GM19455 (cell line): ENCODE results near the gene TRIM2.

Experiments
- ATAC-seq: cut with Tn5 transposase; IDR thresholded peaks from one replicate; pipeline ENCODE4 v1.9.1; 2021; ENCODE audit not compliant: unreplicated experiment

TRIM2 gene

GRCh38 chr4:153221783-153222706 lies 17.8 kb downstream of the TRIM2 start:
- ATAC-seq, result peak; percentile 23

DNA sequence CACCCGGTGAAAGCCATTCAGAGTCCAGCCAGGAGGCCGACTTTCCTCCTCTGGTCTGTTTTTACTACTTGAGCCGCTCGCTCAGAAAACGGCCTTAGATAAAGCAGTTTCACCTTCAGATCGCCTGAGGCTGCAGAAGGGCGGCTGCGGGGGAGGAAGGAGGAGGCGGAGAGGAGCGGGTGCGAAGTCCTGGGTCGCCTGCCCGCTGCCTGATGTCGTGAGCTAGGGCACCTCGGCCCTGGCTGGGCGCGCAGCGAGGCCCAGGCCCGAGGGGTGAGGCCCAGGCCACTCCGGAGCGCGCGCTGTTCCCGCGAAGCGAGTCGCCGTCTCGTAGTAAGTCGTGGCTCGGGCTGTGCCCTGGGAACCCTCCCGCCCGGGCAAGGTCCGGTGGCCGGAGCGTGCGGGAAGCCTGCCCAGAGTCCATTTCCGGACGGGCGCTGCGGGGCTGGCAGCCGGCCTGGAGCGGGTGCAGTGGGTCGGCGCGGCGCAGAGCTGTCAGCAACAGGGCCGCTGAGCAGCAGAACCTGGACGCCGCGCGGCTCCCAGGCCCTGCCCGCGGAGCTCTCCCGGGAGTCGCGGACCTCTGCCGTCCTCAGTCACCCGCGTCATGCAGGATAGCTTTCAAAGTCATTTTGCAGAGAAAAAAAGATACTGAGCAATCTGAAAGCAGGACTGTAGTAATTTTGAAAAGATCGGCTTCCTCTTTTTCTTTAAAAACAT lies 18.6 kb downstream of the TRIM2 start:
- peak; percentile 68 for ATAC-seq

GRCh38 chr4:153223427-153223801 lies 19.2 kb downstream of the TRIM2 start:
- ATAC-seq, result peak; percentile 25

- no peak for ATAC-seq
These were observed 19.7 kb downstream of the TRIM2 start for GRCh38 chr4:153223930-153224329.

DNA sequence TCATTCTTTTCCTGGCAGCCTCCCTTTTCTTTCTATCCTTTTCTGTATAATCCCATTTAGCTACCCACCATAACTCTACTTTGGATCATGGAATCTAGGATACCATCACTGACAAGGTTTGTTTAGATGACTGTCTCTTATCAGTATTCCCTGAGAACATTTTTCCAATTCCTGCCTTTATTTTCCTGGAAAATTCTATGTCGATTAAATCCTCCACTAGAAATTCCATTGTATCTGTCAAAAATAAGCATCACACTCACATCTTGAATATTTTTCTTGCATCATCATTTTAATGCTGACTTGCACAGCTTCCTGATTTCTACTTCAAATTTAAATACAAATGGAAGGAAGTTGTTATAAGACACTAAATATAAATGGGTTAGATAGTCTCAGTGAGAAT lies 20.2 kb downstream of the TRIM2 start:
- ATAC-seq, result no peak

GRCh38 chr4:153227469-153228075 lies 23.3 kb downstream of the TRIM2 start:
- ATAC-seq, result no peak

DNA sequence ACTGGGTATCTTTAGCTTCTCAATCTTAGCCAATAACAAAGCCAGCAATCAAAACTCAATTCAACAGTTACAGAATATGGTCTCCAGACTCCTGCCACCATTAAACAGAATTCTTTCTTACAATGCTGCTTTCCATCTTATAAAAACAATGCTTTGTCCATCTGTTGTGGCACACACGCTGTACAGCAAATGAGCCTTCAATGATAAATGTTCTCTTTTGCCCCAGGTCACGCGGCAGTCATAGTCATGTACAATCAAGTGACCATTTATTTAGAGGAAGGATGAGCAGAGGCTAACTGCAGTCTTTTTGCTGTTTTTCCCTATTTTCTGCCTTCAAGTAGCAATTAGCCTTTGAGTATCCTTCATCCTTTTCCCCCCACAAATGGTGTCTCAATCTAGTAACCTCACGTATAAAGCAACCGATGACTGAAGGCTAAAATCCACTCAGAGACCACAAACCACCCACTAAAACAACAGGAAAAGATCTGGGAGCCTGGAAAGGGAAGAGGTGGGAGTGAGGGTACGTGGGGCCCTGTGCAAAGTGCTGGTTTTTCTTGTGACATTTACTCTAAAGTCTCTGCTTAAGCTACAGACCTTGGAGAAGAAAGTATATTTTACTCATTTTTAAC lies 24.4 kb downstream of the TRIM2 start:
- no peak for ATAC-seq

DNA sequence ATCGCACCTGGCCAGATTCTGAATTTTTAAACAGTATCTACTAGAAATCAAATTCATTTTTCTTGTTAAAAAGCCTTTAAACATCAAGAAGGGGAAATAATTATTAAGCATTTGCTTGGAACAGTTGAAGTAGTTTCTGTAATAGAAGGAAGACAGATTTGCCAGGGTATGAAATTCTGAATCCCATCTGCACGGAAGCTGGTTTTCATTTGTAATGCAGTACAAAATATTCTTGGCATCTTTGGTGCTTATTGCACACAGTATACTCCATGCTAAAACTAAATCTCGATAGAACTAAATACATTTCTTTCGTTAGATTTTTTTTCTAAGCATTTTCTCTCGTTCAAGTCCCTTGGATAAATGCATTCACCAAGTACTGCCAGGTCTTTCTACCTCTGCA lies 25.3 kb downstream of the TRIM2 start:
- ATAC-seq, result no peak

- no peak for ATAC-seq
These were observed 28.5 kb downstream of the TRIM2 start for GRCh38 chr4:153232768-153233167.

DNA sequence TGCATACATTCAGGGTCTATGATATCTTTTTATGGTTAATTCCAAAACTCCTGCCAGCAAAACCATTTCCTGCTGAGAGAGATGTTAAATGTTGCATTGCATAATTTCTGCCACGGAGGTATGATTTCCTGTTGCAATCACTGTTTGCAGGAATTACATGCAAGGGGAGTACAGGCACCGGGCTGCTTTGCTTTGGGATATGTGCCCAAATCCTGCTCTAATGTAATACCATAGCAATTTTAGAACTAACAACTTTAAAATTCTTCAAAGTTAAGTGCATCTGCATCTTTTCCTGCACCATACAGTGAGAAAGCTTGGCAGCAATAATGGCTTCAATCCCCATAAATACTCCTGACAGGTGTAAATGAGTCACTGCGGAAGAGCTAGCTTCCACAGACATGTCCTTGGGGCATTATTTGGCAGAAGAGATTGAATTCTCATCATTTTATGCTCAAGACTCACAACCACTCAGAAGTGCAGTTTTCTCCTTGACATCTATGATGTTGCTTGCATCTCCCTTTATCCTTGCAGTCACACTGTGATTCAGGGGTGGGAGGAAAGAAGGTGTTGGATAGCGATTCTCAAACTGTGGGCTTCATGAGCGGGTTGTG lies 29.6 kb downstream of the TRIM2 start:
- no peak for ATAC-seq

DNA sequence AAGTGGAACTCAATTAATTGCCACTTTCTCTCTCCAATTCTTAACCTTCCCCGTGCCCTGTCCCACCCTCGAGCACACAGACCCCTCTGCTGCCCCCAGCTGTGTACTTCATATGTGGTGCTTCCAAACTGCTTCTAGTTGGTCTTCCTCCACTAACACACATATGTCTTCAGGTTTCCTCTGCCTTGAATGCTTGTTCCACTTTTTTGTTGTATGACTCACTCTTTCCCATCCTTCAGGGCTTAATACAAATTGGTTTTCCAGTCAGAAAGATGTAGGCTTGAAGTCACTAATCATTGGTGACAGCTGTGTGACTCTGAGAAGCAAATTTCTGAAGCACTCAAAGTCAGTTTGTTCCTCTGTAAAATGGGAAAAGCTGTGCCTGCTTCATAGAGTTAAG lies 30.6 kb downstream of the TRIM2 start:
- ATAC-seq, result no peak

- no peak for ATAC-seq
These were observed 34.1 kb downstream of the TRIM2 start for GRCh38 chr4:153238135-153238919.

DNA sequence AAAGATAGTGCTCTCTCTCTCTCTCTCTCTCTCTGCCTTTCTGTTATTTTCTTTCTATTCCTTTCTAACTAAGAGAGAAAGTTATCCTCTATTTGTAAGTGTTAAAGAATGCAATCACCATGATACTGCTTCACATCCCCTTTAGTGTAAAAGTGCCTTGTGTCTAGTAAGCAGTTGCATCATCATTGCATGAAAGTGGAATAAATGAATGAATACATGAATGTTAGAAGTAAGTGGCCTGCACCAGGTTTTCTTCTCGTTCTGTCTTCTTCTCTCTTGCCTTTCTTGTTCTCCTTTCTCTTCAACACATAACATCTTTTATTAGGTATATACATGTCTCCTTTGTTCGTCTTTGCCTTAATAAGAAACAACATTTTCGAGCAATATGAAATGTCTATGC lies 35.2 kb downstream of the TRIM2 start:
- no peak for ATAC-seq

DNA sequence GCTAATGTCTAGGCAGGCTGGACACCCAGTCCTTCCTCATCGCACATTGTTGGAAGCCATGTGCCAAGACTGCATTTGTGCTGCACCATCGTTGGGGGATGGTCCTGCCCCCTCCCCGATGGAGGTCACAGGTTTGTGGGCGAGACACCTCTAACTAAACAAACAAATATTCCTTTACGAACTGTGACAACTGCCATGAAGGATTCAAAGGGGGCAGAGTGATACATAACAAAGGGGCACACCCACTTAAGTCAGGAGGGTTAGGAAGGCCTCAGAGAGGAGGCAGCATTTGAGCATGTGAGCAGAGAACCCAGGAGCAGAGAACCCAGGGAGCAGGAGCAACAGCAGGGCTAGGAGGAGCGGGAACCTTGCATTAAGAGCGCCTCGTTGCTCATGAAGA lies 37.1 kb downstream of the TRIM2 start:
- ATAC-seq, result no peak

GRCh38 chr4:153241970-153242838 lies 38.0 kb downstream of the TRIM2 start:
- no peak for ATAC-seq

GRCh38 chr4:153242839-153243324 lies 38.6 kb downstream of the TRIM2 start:
- no peak for ATAC-seq

DNA sequence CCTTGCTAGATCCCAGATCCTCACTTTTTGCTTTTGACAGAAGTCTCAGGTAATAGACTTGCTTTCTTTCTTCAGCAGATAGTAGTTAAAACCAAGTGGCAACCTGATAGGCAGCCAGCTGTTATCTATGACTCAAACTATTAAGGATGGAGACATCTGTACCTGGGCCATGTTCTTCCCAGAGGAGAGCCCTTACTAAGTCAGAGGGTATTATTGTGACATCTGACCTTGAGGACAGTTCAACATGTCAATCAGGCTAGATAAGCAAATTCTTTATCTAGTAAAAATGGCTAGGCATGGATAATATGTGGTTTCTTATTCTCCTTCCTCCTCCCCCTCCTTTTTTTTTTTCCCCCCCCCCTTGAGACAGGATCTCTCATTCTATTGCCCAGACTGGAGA lies 39.2 kb downstream of the TRIM2 start:
- no peak for ATAC-seq

DNA sequence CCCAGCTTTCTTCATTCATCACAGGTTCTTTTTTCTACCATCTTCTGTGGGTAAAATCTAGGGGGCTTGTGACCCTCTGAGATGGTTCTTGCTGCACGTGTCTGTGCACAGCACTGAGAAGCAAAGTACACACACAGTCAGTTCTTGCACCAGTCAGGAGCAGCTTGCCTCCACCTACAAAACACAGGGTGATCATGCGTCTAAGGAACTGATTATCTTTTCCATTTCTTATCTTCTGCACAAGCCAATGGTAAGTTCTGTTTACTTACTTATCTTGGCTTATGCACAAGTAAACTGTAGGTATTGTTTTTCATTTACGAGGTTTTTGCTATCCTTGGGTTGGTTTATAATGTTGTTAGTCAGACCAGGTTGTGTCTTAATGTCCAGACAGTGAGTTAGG lies 40.7 kb downstream of the TRIM2 start:
- no peak for ATAC-seq

GRCh38 chr4:153245775-153246174 lies 41.5 kb downstream of the TRIM2 start:
- ATAC-seq, result no peak
